DOHH2 (cell line): Measurements from ENCODE around the gene AGER.

Experiments
- H3F3A ChIP-seq: fragments of 200-600 bp; sonication (generic), shearing (Covaris generic); 2 replicates; pipeline ENCODE4 v1.6.0; 2016; ENCODE audit warnings: antibody characterized with exemption, mild to moderate bottlenecking; ENCODE audit not compliant: control insufficient read depth, insufficient read depth
- H3K27ac ChIP-seq: fragments of 200-600 bp; sonication (generic); 2 replicates; pipeline ENCODE4 v1.5.1; 2014; ENCODE audit warnings: low read depth, mild to moderate bottlenecking, low read length, moderate library complexity
- H3K27me3 ChIP-seq: fragments of 200-600 bp; sonication (generic); 2 replicates; pipeline ENCODE4 v1.6.1; 2014; ENCODE audit warnings: mild to moderate bottlenecking, low read length, mixed read lengths; ENCODE audit not compliant: control insufficient read depth
- H3K36me3 ChIP-seq: fragments of 200-600 bp; sonication (generic); 2 replicates; pipeline ENCODE4 v1.6.1; 2014; ENCODE audit warnings: mild to moderate bottlenecking, low read length, moderate library complexity, mixed read lengths; ENCODE audit not compliant: control insufficient read depth
- H3K4me1 ChIP-seq: fragments of 200-600 bp; sonication (generic); 2 replicates; pipeline ENCODE4 v1.6.1; 2014; ENCODE audit warnings: mild to moderate bottlenecking, low read length, mixed read lengths; ENCODE audit not compliant: control insufficient read depth
- H3K4me2 ChIP-seq: fragments of 200-600 bp; sonication (generic); 2 replicates; pipeline ENCODE4 v1.6.0; 2014; ENCODE audit warnings: mild to moderate bottlenecking, low read length, moderate library complexity
- H3K4me3 ChIP-seq: fragments of 200-600 bp; sonication (generic); 2 replicates; pipeline ENCODE4 v1.5.1; 2014; ENCODE audit warnings: mild to moderate bottlenecking, low read length, mixed read lengths
- H3K79me2 ChIP-seq: fragments of 200-600 bp; sonication (generic); 2 replicates; pipeline ENCODE4 v1.6.1; 2014; ENCODE audit warnings: mild to moderate bottlenecking, low read length, mixed read lengths; ENCODE audit not compliant: control insufficient read depth
- H3K9me2 ChIP-seq: fragments of 200-600 bp; sonication (generic); replicated peaks from 2 replicates; pipeline ENCODE4 v1.6.1; 2014; ENCODE audit warnings: mild to moderate bottlenecking, low read length, mixed read lengths; ENCODE audit not compliant: control insufficient read depth
- H3K9me3 ChIP-seq: fragments of 200-600 bp; sonication (generic); 2 replicates; pipeline ENCODE4 v1.6.1; 2014; ENCODE audit warnings: antibody characterized with exemption, low read length, mixed read lengths; ENCODE audit not compliant: control insufficient read depth, insufficient read depth
- H4K20me1 ChIP-seq: fragments of 200-600 bp; sonication (generic); 2 replicates; pipeline ENCODE4 v1.6.0; 2014; ENCODE audit warnings: low read depth, mild to moderate bottlenecking, antibody characterized with exemption, low read length, moderate library complexity; ENCODE audit not compliant: control insufficient read depth, insufficient read depth
- CTCF ChIP-seq: fragments of 200-600 bp; sonication (generic); IDR thresholded peaks from one replicate; pipeline ENCODE4 v1.5.1; 2014; ENCODE audit warnings: antibody characterized with exemption, mild to moderate bottlenecking, low read depth, low read length; ENCODE audit not compliant: poor library complexity, severe bottlenecking
- EZH2phosphoT487 ChIP-seq: fragments of 200-600 bp; sonication (generic); IDR thresholded peaks from 2 replicates; pipeline ENCODE4 v1.6.1; 2017; ENCODE audit warnings: borderline replicate concordance, mild to moderate bottlenecking, antibody characterized with exemption, low read length, moderate library complexity, mixed read lengths

Gene AGER

GRCh38 chr6:32175711-32176475 lies 8.2 kb downstream of the AGER start, which contains the start of gene AGPAT1:
TSS of gene AGPAT1 (minus strand) at chr6:32176084. CDS start at chr6:32171496, 4,588 bp downstream.
- H4K20me1 ChIP-seq = no peaks in the 10 kb centered on the region
- H3K27me3 ChIP-seq = no peaks in the 10 kb centered on the region
- peaks cover 15% of the 10 kb centered on the region for H3F3A ChIP-seq
- H3K4me3 ChIP-seq = peak within 1 kb of the TSS; percentile 85
- peak within 1 kb of the TSS; percentile 99 for H3K4me2 ChIP-seq
- H3K9me2 ChIP-seq = no peaks in the 10 kb centered on the region
- H3K27ac ChIP-seq = peak within 1 kb of the TSS; percentile 94
- H3K36me3 ChIP-seq = peaks cover 25% of the 10 kb centered on the region
- peaks cover 48% of the 10 kb centered on the region for H3K79me2 ChIP-seq
- TF ChIP-seq EZH2phosphoT487 (no peak), CTCF (no peak)
- no peaks in the 10 kb centered on the region for H3K9me3 ChIP-seq
- H3K4me1 ChIP-seq = peaks cover 49% of the 10 kb centered on the region

DNA sequence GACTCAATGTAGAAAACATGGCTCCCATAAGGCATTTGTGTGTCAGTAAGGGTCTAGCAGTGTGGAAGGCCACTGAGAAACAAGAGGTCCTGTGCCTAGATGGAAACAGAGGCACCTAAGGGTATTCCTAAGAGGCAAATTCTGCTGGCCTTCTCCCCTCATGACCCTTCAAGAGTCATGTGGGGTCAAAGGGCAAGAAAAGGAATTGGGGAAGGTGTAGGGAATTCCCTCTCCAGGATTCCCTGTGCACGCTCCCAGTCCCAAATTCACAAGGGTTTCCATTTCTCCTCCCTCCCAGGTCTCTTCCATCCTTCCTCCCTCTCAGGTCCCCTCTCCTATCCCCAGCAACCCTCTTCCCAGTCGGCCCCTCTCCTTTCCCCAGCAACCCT lies 8.7 kb downstream of the AGER start:
- peak overlapping the region; percentile 99 for H3K4me2 ChIP-seq
- no peaks in the 10 kb centered on the region for H3K27me3 ChIP-seq
- peak overlapping the region; percentile 85 for H3K4me3 ChIP-seq
- H3K79me2 ChIP-seq = peaks cover 48% of the 10 kb centered on the region
- no peak overlapping the region; the same call in 1 of the 2 replicates for H3K27ac ChIP-seq
- H3K9me2 ChIP-seq = no peaks in the 10 kb centered on the region
- no peaks in the 10 kb centered on the region for H4K20me1 ChIP-seq
- no peaks in the 10 kb centered on the region for H3K9me3 ChIP-seq
- peaks cover 24% of the 10 kb centered on the region for H3K36me3 ChIP-seq
- peaks cover 15% of the 10 kb centered on the region for H3F3A ChIP-seq
- TF ChIP-seq EZH2phosphoT487 (no peak), CTCF (no peak)
- peaks cover 49% of the 10 kb centered on the region for H3K4me1 ChIP-seq

DNA sequence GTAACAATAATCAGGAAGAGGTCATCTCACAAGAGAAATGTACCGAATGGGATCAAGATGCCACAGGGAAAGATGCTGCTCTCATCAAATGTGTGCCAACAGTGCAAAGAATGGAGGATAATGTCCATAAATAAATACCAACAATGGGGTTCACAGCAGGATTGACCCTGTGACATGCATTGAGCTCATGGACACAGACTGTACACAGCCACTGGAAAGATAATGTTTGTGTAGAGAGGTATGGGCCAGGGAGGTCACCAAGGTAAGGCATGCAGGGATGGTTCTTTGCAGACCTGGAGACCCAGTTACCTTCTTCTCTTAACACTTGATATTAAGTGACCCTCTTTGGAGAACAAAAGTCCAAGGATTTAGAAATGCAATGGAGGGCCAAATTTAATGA lies 9.6 kb downstream of the AGER start:
- Histone ChIP-seq H3K27ac (no peak overlapping the region), H3K4me3 (peak overlapping the region; percentile 85), H4K20me1 (no peaks in the 10 kb centered on the region), H3K9me3 (no peaks in the 10 kb centered on the region), H3K4me1 (peaks cover 41% of the 10 kb centered on the region), H3K36me3 (peaks cover 24% of the 10 kb centered on the region), H3K27me3 (no peaks in the 10 kb centered on the region), H3K4me2 (peak overlapping the region; percentile 99), H3K9me2 (no peaks in the 10 kb centered on the region), H3K79me2 (peaks cover 40% of the 10 kb centered on the region), H3F3A (peaks cover 15% of the 10 kb centered on the region)
- TF ChIP-seq CTCF (no peak), EZH2phosphoT487 (no peak)
